K562 (cell line): ENCODE data around the gene ENDOG. TPM values are rescaled to one million over a fixed set of nuclear protein-coding genes. Genes with fewer than 3 reads are reported as not detected.
"Not testable (repeated sequence)": the region's sequence is repeated elsewhere in the genome, so short reads cannot be mapped to it uniquely, and the experiment has no call there.

ENCODE experiments used
- ATAC-seq: fragments of 200-7000 bp; cut with Tn5 transposase; 3 replicates; pipeline ENCODE4 v1.9.1; 2020; ENCODE audit warnings: moderate library complexity
- BruUV-seq: library from RNA; stranded (reverse); fragments of 400-500 nt; replicated peaks from 2 replicates; lab custom pipeline; 2021; lab: Mats Ljungman, UMichigan
- CTCF ChIA-PET: fragments of 300-600 bp; formaldehyde crosslinking; extraction: SDS; loops from one replicate; lab custom pipeline; 2021; ENCODE audit warnings: low intra/inter-chr PET ratio; lab: Yijun Ruan, JAX
- POLR2A ChIA-PET: fragments of 300-600, 350-650 bp; sonication (Branson Sonifier 250); formaldehyde crosslinking; extraction: SDS; loops from one replicate; lab custom pipeline; 2021; ENCODE audit warnings: antibody characterized with exemption, inconsistent platforms; lab: Yijun Ruan, JAX
- DNase-seq, 4 experiments: peaks; one replicate each; pipeline versions ENCODE4 v3.0.0 to v3.0.0-alpha.2; 2011 to 2018; ENCODE audit warnings: low spot score in 3 of 4, mixed read lengths in 3 of 4; ENCODE audit errors: extremely low read depth in 1 of 4
- FAIRE-seq: peaks from 2 replicates; lab custom pipeline; 2011; peaks lifted over from hg19 to GRCh38; lab: Jason Lieb, UNC
- H2AFZ ChIP-seq: 2 replicates; pipeline ENCODE4 v1.6.0; 2011; ENCODE audit warnings: low read depth, low read length, control low read depth, inconsistent platforms
- H3K27ac ChIP-seq: fragments of 200-600 bp; 3 replicates; pipeline ENCODE4 v1.8.0; 2011; ENCODE audit warnings: low read depth, mild to moderate bottlenecking, control low read depth, inconsistent platforms, low read length, moderate library complexity, mixed read lengths; ENCODE audit errors: extremely low read depth
- H3K27me3 ChIP-seq, 2 experiments: fragments of 300-600 bp in 1 of 2; 2 replicates in 1 of 2; 3 replicates in 1 of 2; pipeline versions ENCODE4 v1.6.0 to v1.8.0; 2011; ENCODE audit warnings: inconsistent platforms in 2 of 2, low read length in 2 of 2, mild to moderate bottlenecking in 1 of 2, mixed read lengths in 1 of 2, moderate library complexity in 1 of 2; ENCODE audit not compliant: control insufficient read depth in 2 of 2, insufficient read depth in 2 of 2
- H3K36me3 ChIP-seq: fragments of 300-600 bp; 3 replicates; pipeline ENCODE4 v1.8.0; 2011; ENCODE audit warnings: mild to moderate bottlenecking, low read length, inconsistent platforms; ENCODE audit not compliant: control insufficient read depth, insufficient read depth
- H3K4me1 ChIP-seq, 2 experiments: fragments of 200-600 bp in 1 of 2; replicated peaks in 1 of 2; 2 replicates in 1 of 2; 3 replicates in 1 of 2; pipeline versions ENCODE4 v1.5.1 to v1.8.0; 2011; ENCODE audit warnings: inconsistent platforms in 2 of 2, low read length in 2 of 2, mild to moderate bottlenecking in 1 of 2, mixed read lengths in 1 of 2, moderate library complexity in 1 of 2; ENCODE audit not compliant: control insufficient read depth in 2 of 2, insufficient read depth in 2 of 2
- H3K4me2 ChIP-seq: 2 replicates; pipeline ENCODE4 v1.6.1; 2011; ENCODE audit warnings: low read length, control low read depth, inconsistent platforms, mixed read lengths; ENCODE audit not compliant: insufficient read depth
- H3K4me3 ChIP-seq: fragments of 200-600 bp; sonication (generic), shearing (Covaris generic); 2 replicates; pipeline ENCODE4 v1.5.1; 2016; ENCODE audit warnings: control low read depth, inconsistent platforms
- H3K79me2 ChIP-seq: fragments of 200-600 bp; 3 replicates; pipeline ENCODE4 v1.8.0; 2011; ENCODE audit warnings: low read length, inconsistent platforms; ENCODE audit not compliant: control insufficient read depth, insufficient read depth
- H3K9ac ChIP-seq, 2 experiments: 2 replicates each; pipeline versions ENCODE4 v1.6.0 to v1.6.1; 2011; ENCODE audit warnings: low read depth in 2 of 2, low read length in 2 of 2, control low read depth in 1 of 2, inconsistent platforms in 1 of 2, mild to moderate bottlenecking in 1 of 2, mixed read lengths in 1 of 2; ENCODE audit not compliant: insufficient read depth in 1 of 2
- H3K9me1 ChIP-seq: one replicate; pipeline ENCODE4 v1.6.0; 2011; ENCODE audit warnings: inconsistent platforms, mild to moderate bottlenecking, low read length, moderate library complexity; ENCODE audit not compliant: control insufficient read depth, insufficient read depth
- H3K9me3 ChIP-seq: replicated peaks from 2 replicates; pipeline ENCODE4 v1.5.1; 2011; ENCODE audit warnings: low read depth, low read length, inconsistent platforms; ENCODE audit not compliant: control insufficient read depth, insufficient read depth
- H4K20me1 ChIP-seq: replicated peaks from 2 replicates; pipeline ENCODE4 v1.6.1; 2011; ENCODE audit warnings: low read length, inconsistent platforms, mixed read lengths; ENCODE audit not compliant: control insufficient read depth, insufficient read depth
- E2F1 ChIP-seq: sonication (generic); formaldehyde crosslinking; IDR thresholded peaks from 2 replicates; pipeline ENCODE4 v1.8.1; 2023; ENCODE audit warnings: mild to moderate bottlenecking, missing genetic modification reagents, moderate library complexity
- WGBS: fragments of 100-300 bp; shearing (Covaris generic); methylation state at CpG from one replicate; pipeline ENCODE4 v1.1.6; 2016; ENCODE audit warnings: low coverage, mixed read lengths; ENCODE audit not compliant: insufficient coverage; ENCODE audit errors: missing lambda C conversion rate; 5-methylcytosine and 5-hydroxymethylcytosine counted together
- in situ Hi-C: fragments of 300-500 bp; cut with MboI; formaldehyde crosslinking; loops from 4 replicates; pipeline ENCODE4 v1.15.0; 2018; ENCODE audit warnings: inconsistent platforms, mixed read lengths
- intact Hi-C: fragments of 100-400 bp; cut with micrococcal nuclease; formaldehyde crosslinking; loops from 2 replicates; pipeline ENCODE4 v1.14.2; 2022
- polyA plus RNA-seq, 8 experiments: library from polyadenylated mRNA; depleted of rRNA in 4 of 8; stranded (reverse) in 5 of 8; unstranded in 3 of 8; fragments of >200 nt; fragmentation: Nextera tagmentation in 2 of 8; fragmentation: Illumina TruSeq in 1 of 8; extraction: Ambion mirVana in 2 of 8; extraction: Trizol in 1 of 8; gene quantifications; 2 replicates each; pipeline versions ENCODE4 v1.2.1 to v1.2.3, GENCODE V29; 2011 to 2014; ENCODE audit warnings: inconsistent platforms in 1 of 8, missing spikeins in 1 of 8
- total RNA-seq, 7 experiments: library from RNA; depleted of rRNA in 6 of 7; stranded (reverse); fragments of >200 nt in 6 of 7; fragmentation: Illumina TruSeq in 2 of 7; extraction: Trizol in 2 of 7; gene quantifications; 2 replicates each; pipeline versions ENCODE4 v1.2.1 to v1.2.3, GENCODE V29; 2011 to 2021; ENCODE audit warnings: low replicate concordance in 1 of 7

Gene ENDOG
- total and polyA plus RNA-seq, 9 of the 15 experiments (the other 6 are each of a cell fraction or from before 2014, with no cell fraction given): 1.2 to 91.0 (median 25.5) TPM

- in situ Hi-C loops, H2AFZ ChIP-seq, DNase-seq, H4K20me1 ChIP-seq, H3K36me3 ChIP-seq, ATAC-seq, H3K9me1 ChIP-seq, FAIRE-seq, CTCF ChIA-PET, H3K4me2 ChIP-seq, H3K4me1 ChIP-seq, H3K79me2 ChIP-seq, BruUV-seq, H3K27me3 ChIP-seq, intact Hi-C loops, H3K27ac ChIP-seq, H3K4me3 ChIP-seq, H3K9me3 ChIP-seq, H3K9ac ChIP-seq: not testable (repeated sequence)
- POLR2A ChIA-PET: interaction anchor here (1.0 to 1.6 kb wide), 2 partner anchors 10 to 13 kb away, joined by 3 to 7 read pairs; no protein-coding TSS in a partner anchor
- 88% methylated on average over 6 of the region's 7 CpGs for WGBS
These were observed 40.2 kb downstream of the ENDOG start for GRCh38 chr9:128858476-128858875.

GRCh38 chr9:128860937-128861336, 42.6 kb downstream of the ENDOG start:
- 72% methylated on average over 5 of the region's 5 CpGs for WGBS
- no peak for DNase-seq
- Histone ChIP-seq H3K27me3 (no peaks in the 10 kb centered on the region), H2AFZ (no peak overlapping the region), H3K9me3 (no peaks in the 10 kb centered on the region), H3K4me3 (no peak overlapping the region)
- CTCF ChIA-PET: no interaction called here
- no peak for TF ChIP-seq E2F1 (CRISPR knock-in tag)
- TF ChIP-seq, all 486 proteins: peak for 0
- FAIRE-seq: no peak
- H3K79me2 ChIP-seq: no peaks in the 10 kb centered on the region
- H3K27ac ChIP-seq: no peak overlapping the region
- H3K9me1 ChIP-seq: no peaks in the 10 kb centered on the region
- POLR2A ChIA-PET: interaction anchor here (0.6 to 1.1 kb wide), 2 partner anchors 22 to 37 kb away, joined by 3 read pairs; no protein-coding TSS in a partner anchor
- H3K4me2 ChIP-seq: no peak overlapping the region
- H3K4me1 ChIP-seq: peaks cover 10 to 11% of the 10 kb centered on the region in 2 experiments; a peak in 4 of 5 replicates
- H3K36me3 ChIP-seq: no peaks in the 10 kb centered on the region
- H3K9ac ChIP-seq: no peak overlapping the region
- ATAC-seq: no peak
- no peaks in the 10 kb centered on the region for H4K20me1 ChIP-seq
- in situ Hi-C loops: loop anchor here (5.0 kb wide), 1 partner anchor 66 kb away; no protein-coding TSS in a partner anchor
- BruUV-seq: no TSS peak
- intact Hi-C loops: loop anchor here (5.0 kb wide), 1 partner anchor 44 kb away; the partner anchor contains the start of gene ENDOG
